A549 (cell line): ENCODE results near the gene GTPBP6. TPM values are rescaled to one million over a fixed set of nuclear protein-coding genes. Genes with fewer than 3 reads are reported as not detected.

Experiments used
- ATAC-seq, 2 experiments: fragments of 200-7000 bp in 1 of 2; fragments of >200 bp in 1 of 2; cut with Nextera tagmentation in 1 of 2; cut with Tn5 transposase in 1 of 2; 3 replicates each; pipeline versions ENCODE4 v1.8.0 to v1.9.1; 2018 to 2020; ENCODE audit warnings: mild to moderate bottlenecking in 1 of 2, moderate library complexity in 1 of 2
- CTCF ChIA-PET: fragments of 300-600 bp; sonication (Branson Sonifier 250); formaldehyde crosslinking; extraction: SDS; loops from one replicate; lab custom pipeline; 2021; ENCODE audit warnings: antibody characterized with exemption, inconsistent platforms; lab: Yijun Ruan, JAX
- POLR2A ChIA-PET: fragments of 350-600 bp; formaldehyde crosslinking; extraction: SDS; loops from one replicate; lab custom pipeline; 2021; ENCODE audit warnings: antibody characterized with exemption, inconsistent platforms; lab: Yijun Ruan, JAX
- DNase-seq, 2 experiments: peaks; one replicate each; pipeline versions ENCODE4 v3.0.0 to v3.0.0-alpha.2; 2011 to 2016; ENCODE audit warnings: low read depth in 1 of 2, low spot score in 1 of 2
- FAIRE-seq: peaks from 2 replicates; lab custom pipeline; 2011; peaks lifted over from hg19 to GRCh38; lab: Jason Lieb, UNC
- H3K27ac ChIP-seq, 2 experiments: fragments of >200 bp; sonication (Bioruptor Twin); formaldehyde crosslinking; 3 replicates each; pipeline ENCODE4 v1.5.1; 2016 to 2017
- H3K4me1 ChIP-seq: fragments of >200 bp; sonication (Bioruptor Twin); formaldehyde crosslinking; 3 replicates; pipeline ENCODE4 v1.6.1; 2016
- H3K4me2 ChIP-seq: fragments of >200 bp; sonication (Bioruptor Twin); formaldehyde crosslinking; 3 replicates; pipeline ENCODE4 v1.6.1; 2016
- H3K4me3 ChIP-seq: fragments of >200 bp; sonication (Bioruptor Twin); formaldehyde crosslinking; 3 replicates; pipeline ENCODE4 v1.5.1; 2016
- H3K9me3 ChIP-seq: fragments of >200 bp; sonication (Bioruptor Twin); formaldehyde crosslinking; 3 replicates; pipeline ENCODE4 v1.6.1; 2016
- ATOH8 ChIP-seq: fragments of 250-450 bp; sonication (Bioruptor Pico); IDR thresholded peaks from 2 replicates; pipeline ENCODE4 v1.5.0; 2020; ENCODE audit warnings: low read depth, mild to moderate bottlenecking, moderate library complexity
- CBX2 ChIP-seq: fragments of 200-600 bp; sonication (generic); IDR thresholded peaks from 2 replicates; pipeline ENCODE4 v1.6.1; 2016; ENCODE audit warnings: low read depth, mild to moderate bottlenecking, borderline replicate concordance
- CHD2 ChIP-seq: fragments of 150-350 bp; IDR thresholded peaks from 2 replicates; pipeline ENCODE4 v1.6.1; 2014; ENCODE audit warnings: low read length; ENCODE audit not compliant: partially characterized antibody
- CHD4 ChIP-seq: fragments of 200-600 bp; sonication (generic); IDR thresholded peaks from 2 replicates; pipeline ENCODE4 v1.6.1; 2016; ENCODE audit warnings: antibody characterized with exemption, mild to moderate bottlenecking, borderline replicate concordance
- EP300 ChIP-seq, 2 experiments: fragments of >200 bp; sonication (Bioruptor Twin); formaldehyde crosslinking; IDR thresholded peaks; 2 replicates in 1 of 2; 3 replicates in 1 of 2; pipeline ENCODE4 v1.6.1; 2016 to 2017
- ESRRA ChIP-seq: fragments of 150-350 bp; IDR thresholded peaks from 2 replicates; pipeline ENCODE4 v1.6.1; 2014; ENCODE audit warnings: mild to moderate bottlenecking, low read length, borderline replicate concordance
- GATA3 ChIP-seq: IDR thresholded peaks from 2 replicates; pipeline ENCODE4 v1.6.1; 2012; ENCODE audit warnings: borderline replicate concordance
- HDAC2 ChIP-seq: fragments of 200-600 bp; sonication (generic); IDR thresholded peaks from 2 replicates; pipeline ENCODE4 v1.6.1; 2016
- HEYL ChIP-seq: fragments of 250-450 bp; sonication (Bioruptor Pico); IDR thresholded peaks from 2 replicates; pipeline ENCODE4 v1.8.0; 2021; ENCODE audit warnings: mild to moderate bottlenecking, moderate library complexity
- HOXB13 ChIP-seq: fragments of 250-450 bp; sonication (Bioruptor Pico); IDR thresholded peaks from 2 replicates; pipeline ENCODE4 v1.5.0; 2020; ENCODE audit warnings: low read depth, mild to moderate bottlenecking, moderate library complexity
- KDM1A ChIP-seq: fragments of 200-600 bp; sonication (generic); IDR thresholded peaks from 2 replicates; pipeline ENCODE4 v1.6.1; 2016; ENCODE audit warnings: low read depth, mild to moderate bottlenecking
- KDM5A ChIP-seq: fragments of 200-600 bp; sonication (generic); IDR thresholded peaks from 2 replicates; pipeline ENCODE4 v1.6.1; 2016; ENCODE audit warnings: antibody characterized with exemption, mild to moderate bottlenecking
- MAFK ChIP-seq: fragments of 450-650 bp; IDR thresholded peaks from 2 replicates; pipeline ENCODE4 v1.6.1; 2014; ENCODE audit not compliant: partially characterized antibody
- MAZ ChIP-seq: fragments of 150-350 bp; IDR thresholded peaks from 2 replicates; pipeline ENCODE4 v1.6.1; 2014; ENCODE audit warnings: antibody characterized with exemption, low read depth, low read length, borderline replicate concordance
- MYC ChIP-seq: IDR thresholded peaks from 2 replicates; pipeline ENCODE4 v1.6.1; 2012; ENCODE audit warnings: mild to moderate bottlenecking, inconsistent platforms, low read length, improper control_type of control experiment, borderline replicate concordance
- NFE2L2 ChIP-seq: fragments of 150-350 bp; conservative IDR thresholded peaks from 2 replicates; pipeline ENCODE4 v1.6.1; 2014; ENCODE audit warnings: low read length
- POLR2A ChIP-seq: IDR thresholded peaks from 2 replicates; pipeline ENCODE4 v1.6.1; 2012; ENCODE audit warnings: mild to moderate bottlenecking, low read length
- POLR2AphosphoS2 ChIP-seq: conservative IDR thresholded peaks from 2 replicates; pipeline ENCODE4 v1.6.1; 2012; ENCODE audit warnings: low read length, improper control_type of control experiment, inconsistent platforms
- RARB ChIP-seq: fragments of 250-450 bp; sonication (Bioruptor Pico); IDR thresholded peaks from 2 replicates; pipeline ENCODE4 v1.8.0; 2021; ENCODE audit warnings: mild to moderate bottlenecking, moderate library complexity
- RFX5 ChIP-seq: fragments of 450-650 bp; IDR thresholded peaks from 2 replicates; pipeline ENCODE4 v1.7.1; 2014; ENCODE audit warnings: antibody characterized with exemption, mild to moderate bottlenecking, moderate library complexity
- SREBF2 ChIP-seq: fragments of 450-650 bp; IDR thresholded peaks from 2 replicates; pipeline ENCODE4 v1.6.1; 2014; ENCODE audit warnings: mild to moderate bottlenecking, moderate library complexity
- TFCP2L1 ChIP-seq: fragments of 250-450 bp; sonication (Bioruptor Pico); IDR thresholded peaks from 2 replicates; pipeline ENCODE4 v1.5.0; 2021; ENCODE audit warnings: mild to moderate bottlenecking
- TP53 ChIP-seq: fragments of 250-450 bp; sonication (Bioruptor Pico); IDR thresholded peaks from 2 replicates; pipeline ENCODE4 v1.5.0; 2021; ENCODE audit warnings: mild to moderate bottlenecking, moderate library complexity
- ZC3H11A ChIP-seq: fragments of 450-650 bp; IDR thresholded peaks from 2 replicates; pipeline ENCODE4 v1.6.1; 2014; ENCODE audit warnings: antibody characterized with exemption, mild to moderate bottlenecking
- WGBS: methylation state at CpG from one replicate; pipeline ENCODE4 v1.1.6; 2017; ENCODE audit errors: missing lambda C conversion rate; 5-methylcytosine and 5-hydroxymethylcytosine counted together
- polyA plus RNA-seq, 4 experiments: library from polyadenylated mRNA; depleted of rRNA in 3 of 4; stranded (reverse); fragments of >200 nt; fragmentation: RNase III in 1 of 4; extraction: RNeasy Plus Mini Kit Qiagen cat#74134 plus additional on column Dnase treatment in 1 of 4; gene quantifications; 2 replicates in 3 of 4; 3 replicates in 1 of 4; pipeline ENCODE4 v1.2.3, GENCODE V29; 2011 to 2017
- TF ChIP-seq, protein P1 (sequence below): fragments of 200-600 bp; sonication (generic); IDR thresholded peaks from 2 replicates; pipeline ENCODE4 v1.6.1; 2016; ENCODE audit warnings: antibody characterized with exemption, mild to moderate bottlenecking, moderate library complexity
- TF ChIP-seq, protein P2 (sequence below): fragments of >200 bp; sonication (Bioruptor Twin); formaldehyde crosslinking; IDR thresholded peaks from 2 replicates; pipeline ENCODE4 v1.6.1; 2016

GTPBP6 gene
- polyA plus RNA-seq, 2 of the 4 experiments (the other 2 are of a cell fraction) = 26.0 to 41.2 TPM

GRCh38 chrX:334331-334891 is 15.8 kb upstream of the GTPBP6 start:
- no peak for ATAC-seq
- Histone ChIP-seq H3K9me3 (no peaks in the 10 kb centered on the region), H3K4me3 (no peak overlapping the region), H3K4me1 (peaks cover 5% of the 10 kb centered on the region; the same call in 1 of the 3 replicates), H3K27ac (no peak overlapping the region), H3K4me2 (no peak overlapping the region)
- no peak for FAIRE-seq
- 91% methylated on average over 50 of the region's 53 CpGs for WGBS
- CTCF ChIA-PET = no interaction called here
- TF ChIP-seq, protein P1, sequence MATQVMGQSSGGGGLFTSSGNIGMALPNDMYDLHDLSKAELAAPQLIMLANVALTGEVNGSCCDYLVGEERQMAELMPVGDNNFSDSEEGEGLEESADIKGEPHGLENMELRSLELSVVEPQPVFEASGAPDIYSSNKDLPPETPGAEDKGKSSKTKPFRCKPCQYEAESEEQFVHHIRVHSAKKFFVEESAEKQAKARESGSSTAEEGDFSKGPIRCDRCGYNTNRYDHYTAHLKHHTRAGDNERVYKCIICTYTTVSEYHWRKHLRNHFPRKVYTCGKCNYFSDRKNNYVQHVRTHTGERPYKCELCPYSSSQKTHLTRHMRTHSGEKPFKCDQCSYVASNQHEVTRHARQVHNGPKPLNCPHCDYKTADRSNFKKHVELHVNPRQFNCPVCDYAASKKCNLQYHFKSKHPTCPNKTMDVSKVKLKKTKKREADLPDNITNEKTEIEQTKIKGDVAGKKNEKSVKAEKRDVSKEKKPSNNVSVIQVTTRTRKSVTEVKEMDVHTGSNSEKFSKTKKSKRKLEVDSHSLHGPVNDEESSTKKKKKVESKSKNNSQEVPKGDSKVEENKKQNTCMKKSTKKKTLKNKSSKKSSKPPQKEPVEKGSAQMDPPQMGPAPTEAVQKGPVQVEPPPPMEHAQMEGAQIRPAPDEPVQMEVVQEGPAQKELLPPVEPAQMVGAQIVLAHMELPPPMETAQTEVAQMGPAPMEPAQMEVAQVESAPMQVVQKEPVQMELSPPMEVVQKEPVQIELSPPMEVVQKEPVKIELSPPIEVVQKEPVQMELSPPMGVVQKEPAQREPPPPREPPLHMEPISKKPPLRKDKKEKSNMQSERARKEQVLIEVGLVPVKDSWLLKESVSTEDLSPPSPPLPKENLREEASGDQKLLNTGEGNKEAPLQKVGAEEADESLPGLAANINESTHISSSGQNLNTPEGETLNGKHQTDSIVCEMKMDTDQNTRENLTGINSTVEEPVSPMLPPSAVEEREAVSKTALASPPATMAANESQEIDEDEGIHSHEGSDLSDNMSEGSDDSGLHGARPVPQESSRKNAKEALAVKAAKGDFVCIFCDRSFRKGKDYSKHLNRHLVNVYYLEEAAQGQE = no peak
- TF ChIP-seq EP300 (IDR thresholded peaks at IDR 0.05) = no peak
- TF ChIP-seq, protein P2, sequence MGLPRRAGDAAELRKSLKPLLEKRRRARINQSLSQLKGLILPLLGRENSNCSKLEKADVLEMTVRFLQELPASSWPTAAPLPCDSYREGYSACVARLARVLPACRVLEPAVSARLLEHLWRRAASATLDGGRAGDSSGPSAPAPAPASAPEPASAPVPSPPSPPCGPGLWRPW = no peak
- TF ChIP-seq CHD4 = no peak
- TF ChIP-seq GATA3 = no peak
- TF ChIP-seq TP53 (CRISPR knock-in tag) = no peak
- TF ChIP-seq SREBF2 = no peak
- TF ChIP-seq MAZ = no peak
- TF ChIP-seq CBX2 = no peak
- TF ChIP-seq NFE2L2 = no peak
- no peak for TF ChIP-seq KDM1A
- no peak for TF ChIP-seq KDM5A
- TF ChIP-seq MAFK = no peak
- no peak for TF ChIP-seq RARB (CRISPR knock-in tag)
- POLR2A ChIA-PET = no interaction called here
- no peak for DNase-seq

GRCh38 chrX:333611-334311 is 15.2 kb upstream of the GTPBP6 start:
- ChIA-PET POLR2A (no interaction called here), CTCF (no interaction called here)
- FAIRE-seq (no peak), DNase-seq (no peak), ATAC-seq (no peak)
- TF ChIP-seq CHD2 (no peak), HOXB13 (CRISPR knock-in tag) (no peak), ESRRA (no peak), ZC3H11A (no peak), MYC (no peak), HDAC2 (no peak), RFX5 (no peak), CBX2 (no peak), POLR2A (no peak), ATOH8 (CRISPR knock-in tag) (no peak), POLR2AphosphoS2 (no peak), HEYL (CRISPR knock-in tag) (no peak), TFCP2L1 (no peak), NFE2L2 (no peak), TP53 (CRISPR knock-in tag) (no peak)
- TF ChIP-seq, protein P2 = no peak
- no peak overlapping the region for H3K4me2 ChIP-seq
- no peaks in the 10 kb centered on the region for H3K9me3 ChIP-seq
- no peak overlapping the region for H3K27ac ChIP-seq
- 92% methylated on average over 50 of the region's 51 CpGs for WGBS
- peaks cover 5% of the 10 kb centered on the region; the same call in 1 of the 3 replicates for H3K4me1 ChIP-seq
- H3K4me3 ChIP-seq = no peak overlapping the region
